ENCODE measurements around the gene PHF23. TPM values are rescaled to one million over a fixed set of nuclear protein-coding genes. Genes with fewer than 3 reads are reported as not detected.

PHF23 gene
- total and polyA plus RNA-seq, 3 experiments from 2014 or later: 25.8 to 51.9 (median 48.0) TPM

- no peak overlapping the region for H3K4me3 ChIP-seq (ENCODE audit: low read length)
- H3K9me3 ChIP-seq (ENCODE audit: low read length): no peaks in the 10 kb centered on the region
- ChIA-PET CTCF (interaction anchor here (0.8 to 4.7 kb wide), 9 partner anchors 13 to 339 kb away, joined by 3 to 23 read pairs (median 5); partner anchors contain the start of genes DVL2 and SLC2A4), POLR2A (interaction anchor here (1.0 to 3.1 kb wide), 4 partner anchors 13 to 21 kb away, joined by 5 to 31 read pairs (median 10); partner anchors contain the start of genes DVL2, GABARAP and PHF23)
- no peaks in the 10 kb centered on the region for H3K27me3 ChIP-seq (ENCODE audit: insufficient read depth, low read length, poor library complexity, severe bottlenecking)
- H3K27me3 Mint-ChIP-seq: no peaks in the 10 kb centered on the region
- H3K27ac ChIP-seq (ENCODE audit: low read depth, low read length): no peak overlapping the region
- H3K36me3 Mint-ChIP-seq: peaks cover 0 to 55% (median 2%) of the 10 kb centered on the region in 3 donors
- no peak for DNase-seq
- H3K27ac Mint-ChIP-seq: peak overlapping the region in 7 of 8 donors; percentile 81 to 98 (median 93)
- H3K4me3 Mint-ChIP-seq: peak overlapping the region; percentile 74 to 96 (median 93)
- no peaks in the 10 kb centered on the region for H3K9me3 Mint-ChIP-seq
- peaks cover 42% of the 10 kb centered on the region for H3K4me1 ChIP-seq (ENCODE audit: insufficient read depth, low read length)
- H3K36me3 ChIP-seq (ENCODE audit: insufficient read depth, low read length): peaks cover 25% of the 10 kb centered on the region
- H3K4me1 Mint-ChIP-seq: peaks cover 28 to 47% (median 34%) of the 10 kb centered on the region in 3 donors
These were observed 17.8 kb downstream of the PHF23 start for GRCh38 chr17:7221278-7222092.

GRCh38 chr17:7220593-7221277 is 18.5 kb downstream of the PHF23 start:
- Mint-ChIP-seq H3K27ac (peak overlapping the region; percentile 81 to 98 (median 94)), H3K27me3 (no peaks in the 10 kb centered on the region), H3K4me1 (peaks cover 33 to 55% (median 41%) of the 10 kb centered on the region in 3 donors), H3K4me3 (peak overlapping the region; percentile 74 to 96 (median 93)), H3K9me3 (no peaks in the 10 kb centered on the region), H3K36me3 (peaks cover 0 to 49% (median 2%) of the 10 kb centered on the region in 3 donors)
- Histone ChIP-seq H3K9me3 (ENCODE audit: low read length) (no peaks in the 10 kb centered on the region), H3K27ac (ENCODE audit: low read depth, low read length) (peak overlapping the region; percentile 70), H3K4me1 (ENCODE audit: insufficient read depth, low read length) (peaks cover 49% of the 10 kb centered on the region), H3K27me3 (ENCODE audit: insufficient read depth, low read length, poor library complexity, severe bottlenecking) (no peaks in the 10 kb centered on the region), H3K4me3 (ENCODE audit: low read length) (peak overlapping the region; percentile 67), H3K36me3 (ENCODE audit: insufficient read depth, low read length) (peaks cover 25% of the 10 kb centered on the region)
- peak; percentile 21 to 72 (median 42) for DNase-seq
- POLR2A ChIA-PET: interaction anchor here (1.0 to 3.1 kb wide), 6 partner anchors 14 to 465 kb away, joined by 3 to 31 read pairs (median 6); partner anchors contain the start of genes DVL2, GABARAP and PHF23
- CTCF ChIA-PET: interaction anchor here (0.6 to 4.7 kb wide), 9 partner anchors 14 to 340 kb away, joined by 3 to 23 read pairs (median 5); partner anchors contain the start of genes DVL2 and SLC2A4

DNA sequence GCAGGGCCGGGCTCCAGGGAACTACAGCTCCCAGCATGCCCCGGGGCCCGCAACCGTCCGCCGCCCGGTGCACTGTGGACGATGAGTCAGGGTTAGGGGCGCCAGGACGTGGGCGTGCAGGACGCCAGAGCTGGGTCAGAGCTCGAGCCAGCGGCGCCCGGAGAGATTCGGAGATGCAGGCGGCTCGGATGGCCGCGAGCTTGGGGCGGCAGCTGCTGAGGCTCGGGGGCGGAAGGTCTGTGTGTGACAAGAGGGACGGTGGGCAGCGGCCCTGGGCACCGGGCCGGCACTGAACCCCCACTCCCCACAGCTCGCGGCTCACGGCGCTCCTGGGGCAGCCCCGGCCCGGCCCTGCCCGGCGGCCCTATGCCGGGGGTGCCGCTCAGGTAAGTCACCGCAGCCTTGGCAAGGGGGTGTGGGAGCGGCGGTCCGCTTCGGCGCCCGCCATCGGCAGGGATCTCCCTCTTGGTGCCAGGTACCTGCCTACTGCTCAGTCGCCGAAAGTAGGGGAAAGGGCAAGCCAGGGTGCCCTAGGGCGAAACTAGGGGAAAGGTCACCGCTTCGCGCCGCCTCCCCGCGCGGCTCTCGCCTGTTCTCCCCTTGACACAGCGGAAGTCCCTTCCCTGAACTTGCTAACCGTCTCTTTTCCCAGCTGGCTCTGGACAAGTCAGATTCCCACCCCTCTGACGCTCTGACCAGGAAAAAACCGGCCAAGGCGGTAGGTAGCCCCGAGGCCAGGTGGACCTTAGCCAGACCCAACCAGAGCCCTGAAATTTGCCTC is 19.3 kb downstream of the PHF23 start, which contains the start of the genes ACADVL and DLG4:
ACADVL (plus strand) TSS at position 127 of the 781 bp plus-strand sequence; CDS start at position 174, 47 bp downstream.
DLG4 (minus strand) TSS at position 25 of the 781 bp plus-strand sequence.
- H3K27ac Mint-ChIP-seq: peak within 1 kb of the TSS; percentile 81 to 100 (median 98)
- ChIA-PET CTCF (interaction anchor here (0.6 to 4.7 kb wide), 12 partner anchors 15 to 341 kb away, joined by 3 to 23 read pairs (median 4); partner anchors contain the start of genes DVL2, GABARAP and SLC2A4), POLR2A (interaction anchor here (0.6 to 3.1 kb wide), 11 partner anchors 14 to 466 kb away, joined by 3 to 31 read pairs (median 6); partner anchors contain the start of genes DVL2, GABARAP, PHF23 and SLC16A13)
- peak within 1 kb of the TSS; percentile 70 for H3K27ac ChIP-seq (ENCODE audit: low read depth, low read length)
- peaks cover 35 to 61% (median 46%) of the 10 kb centered on the region in 3 donors for H3K4me1 Mint-ChIP-seq
- no peaks in the 10 kb centered on the region for H3K9me3 ChIP-seq (ENCODE audit: low read length)
- peaks cover 25% of the 10 kb centered on the region for H3K36me3 ChIP-seq (ENCODE audit: insufficient read depth, low read length)
- H3K4me3 ChIP-seq (ENCODE audit: low read length): peak within 1 kb of the TSS; percentile 67
- H3K4me3 Mint-ChIP-seq: peak within 1 kb of the TSS; percentile 74 to 96 (median 93)
- peaks cover 0 to 42% (median 2%) of the 10 kb centered on the region in 3 donors for H3K36me3 Mint-ChIP-seq
- peak; percentile 65 to 86 (median 70) for DNase-seq
- H3K9me3 Mint-ChIP-seq: no peaks in the 10 kb centered on the region
- peaks cover 54% of the 10 kb centered on the region for H3K4me1 ChIP-seq (ENCODE audit: insufficient read depth, low read length)
- no peaks in the 10 kb centered on the region for H3K27me3 ChIP-seq (ENCODE audit: insufficient read depth, low read length, poor library complexity, severe bottlenecking)
- no peaks in the 10 kb centered on the region for H3K27me3 Mint-ChIP-seq

DNA sequence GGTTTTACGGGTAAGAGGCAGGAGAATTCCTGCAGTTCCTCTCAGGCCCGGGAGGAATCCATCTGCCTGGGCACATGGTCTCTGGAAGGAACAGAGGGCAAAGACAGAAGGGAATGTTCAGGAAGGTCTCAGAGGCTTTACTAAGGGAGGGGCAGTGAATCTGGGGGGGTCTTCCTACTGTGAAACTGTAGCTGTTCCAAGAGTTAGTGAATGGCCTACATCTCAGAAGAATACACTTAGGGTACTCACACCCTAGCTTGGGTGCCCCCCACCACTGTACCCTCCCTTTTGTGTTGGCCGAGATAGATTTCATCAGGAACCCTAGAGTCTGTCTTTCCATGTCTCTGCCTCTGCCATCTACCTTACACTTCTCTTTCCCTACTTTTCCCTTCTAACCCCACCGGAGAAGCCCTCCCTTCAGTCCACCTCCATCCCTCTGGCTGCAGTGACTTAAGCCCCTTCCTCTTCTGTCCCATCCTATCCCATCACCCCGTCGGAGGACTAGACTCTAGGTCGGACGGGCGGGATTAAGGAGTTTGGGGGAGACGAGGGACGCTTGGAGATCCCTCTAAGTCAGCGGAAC is 19.9 kb downstream of the PHF23 start:
- H3K27me3 ChIP-seq (ENCODE audit: insufficient read depth, low read length, poor library complexity, severe bottlenecking): no peaks in the 10 kb centered on the region
- ChIA-PET CTCF (interaction anchor here (1.3 to 4.7 kb wide), 6 partner anchors 16 to 78 kb away, joined by 4 to 23 read pairs (median 10); partner anchors contain the start of genes DVL2 and GABARAP), POLR2A (interaction anchor here (0.6 to 3.1 kb wide), 8 partner anchors 15 to 467 kb away, joined by 3 to 31 read pairs (median 6); partner anchors contain the start of genes DVL2, GABARAP, PHF23 and SLC16A13)
- H3K4me3 ChIP-seq (ENCODE audit: low read length): peak overlapping the region; percentile 67
- peak in 1 of 5 donors; percentile 18 for DNase-seq
- H3K27ac Mint-ChIP-seq: peak overlapping the region; percentile 81 to 100 (median 98)
- peak overlapping the region; percentile 74 to 96 (median 93) for H3K4me3 Mint-ChIP-seq
- peaks cover 25% of the 10 kb centered on the region for H3K36me3 ChIP-seq (ENCODE audit: insufficient read depth, low read length)
- no peaks in the 10 kb centered on the region for H3K9me3 ChIP-seq (ENCODE audit: low read length)
- peaks cover 42 to 68% (median 52%) of the 10 kb centered on the region in 3 donors for H3K4me1 Mint-ChIP-seq
- peak overlapping the region; percentile 57 for H3K27ac ChIP-seq (ENCODE audit: low read depth, low read length)
- peaks cover 59% of the 10 kb centered on the region for H3K4me1 ChIP-seq (ENCODE audit: insufficient read depth, low read length)
- no peaks in the 10 kb centered on the region for H3K9me3 Mint-ChIP-seq
- peaks cover 0 to 36% (median 2%) of the 10 kb centered on the region in 3 donors for H3K36me3 Mint-ChIP-seq
- H3K27me3 Mint-ChIP-seq: peaks cover 0 to 2% of the 10 kb centered on the region in 2 donors

DNA sequence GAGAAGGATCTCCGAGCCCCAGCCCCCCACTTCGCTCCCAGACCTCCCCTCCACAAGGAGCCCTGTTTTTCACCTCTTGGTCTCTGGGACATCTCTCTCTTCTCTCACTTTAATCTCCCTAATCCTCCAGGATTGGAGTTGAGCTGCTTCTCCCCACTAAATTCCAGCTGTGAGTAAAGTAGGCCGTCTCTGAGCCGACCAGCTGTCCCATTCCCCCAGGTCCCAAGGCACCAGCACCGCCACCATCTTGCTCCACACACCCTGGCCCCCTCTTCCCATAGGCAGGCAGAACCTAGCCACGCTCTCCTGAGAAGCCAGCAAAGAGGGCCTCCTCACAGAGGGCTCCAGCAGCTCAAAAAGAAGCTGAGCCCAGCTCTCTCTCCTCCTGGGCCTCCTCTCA is 20.5 kb downstream of the PHF23 start:
- H3K27ac ChIP-seq (ENCODE audit: low read depth, low read length): peak overlapping the region; percentile 57
- H3K4me1 Mint-ChIP-seq: peaks cover 46 to 74% (median 58%) of the 10 kb centered on the region in 3 donors
- peak in 1 of 5 donors; percentile 39 for DNase-seq
- H3K4me1 ChIP-seq (ENCODE audit: insufficient read depth, low read length): peaks cover 62% of the 10 kb centered on the region
- H3K4me3 ChIP-seq (ENCODE audit: low read length): no peak overlapping the region
- ChIA-PET CTCF (interaction anchor here (1.3 to 4.7 kb wide), 6 partner anchors 16 to 78 kb away, joined by 4 to 23 read pairs (median 10); partner anchors contain the start of genes DVL2 and GABARAP), POLR2A (interaction anchor here (1.3 to 3.1 kb wide), 4 partner anchors 16 to 24 kb away, joined by 5 to 31 read pairs (median 14); partner anchors contain the start of genes DVL2, GABARAP and PHF23)
- peaks cover 0 to 1% (median 0%) of the 10 kb centered on the region in 5 donors for H3K9me3 Mint-ChIP-seq
- H3K27me3 ChIP-seq (ENCODE audit: insufficient read depth, low read length, poor library complexity, severe bottlenecking): no peaks in the 10 kb centered on the region
- peaks cover 20% of the 10 kb centered on the region for H3K36me3 ChIP-seq (ENCODE audit: insufficient read depth, low read length)
- H3K9me3 ChIP-seq (ENCODE audit: low read length): no peaks in the 10 kb centered on the region
- H3K4me3 Mint-ChIP-seq: peak overlapping the region in 6 of 7 donors; percentile 74 to 96 (median 94)
- peaks cover 0 to 5% of the 10 kb centered on the region in 2 donors for H3K27me3 Mint-ChIP-seq
- H3K27ac Mint-ChIP-seq: peak overlapping the region in 7 of 8 donors; percentile 75 to 100 (median 96)
- peaks cover 0 to 30% (median 0%) of the 10 kb centered on the region in 3 donors for H3K36me3 Mint-ChIP-seq

DNA sequence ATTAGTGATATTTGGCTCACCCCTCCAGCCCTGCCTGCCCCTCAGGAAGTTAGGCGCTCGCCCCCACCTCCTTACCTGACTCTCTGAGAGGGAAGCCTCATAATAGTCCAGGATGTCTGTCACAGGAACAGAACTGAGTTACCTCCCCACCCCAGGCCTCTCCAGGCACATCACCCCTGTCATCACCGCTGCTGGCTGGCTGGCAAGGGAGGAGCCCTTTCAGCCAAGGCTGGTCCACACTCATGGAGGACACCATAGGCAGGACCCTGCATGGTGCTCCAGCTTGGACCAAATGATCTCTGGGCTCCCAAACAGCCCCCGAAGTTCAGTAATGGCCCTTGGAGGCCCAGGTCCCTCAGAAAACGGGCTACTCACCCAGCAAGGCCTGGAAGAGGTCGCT is 21.1 kb downstream of the PHF23 start:
- CTCF ChIA-PET: interaction anchor here (2.0 to 4.7 kb wide), 2 partner anchors 17 to 25 kb away, joined by 6 to 20 read pairs; partner anchors contain the start of genes DVL2 and GABARAP
- H3K36me3 Mint-ChIP-seq: peaks cover 0 to 24% (median 0%) of the 10 kb centered on the region in 3 donors
- peaks cover 14% of the 10 kb centered on the region for H3K36me3 ChIP-seq (ENCODE audit: insufficient read depth, low read length)
- H3K4me1 ChIP-seq (ENCODE audit: insufficient read depth, low read length): peaks cover 67% of the 10 kb centered on the region
- no peaks in the 10 kb centered on the region for H3K9me3 ChIP-seq (ENCODE audit: low read length)
- no peaks in the 10 kb centered on the region for H3K27me3 ChIP-seq (ENCODE audit: insufficient read depth, low read length, poor library complexity, severe bottlenecking)
- peak overlapping the region; percentile 13 for H3K27ac ChIP-seq (ENCODE audit: low read depth, low read length)
- peak overlapping the region; percentile 37 for H3K4me3 ChIP-seq (ENCODE audit: low read length)
- peaks cover 0 to 5% of the 10 kb centered on the region in 2 donors for H3K27me3 Mint-ChIP-seq
- DNase-seq: no peak
- peaks cover 51 to 80% (median 63%) of the 10 kb centered on the region in 3 donors for H3K4me1 Mint-ChIP-seq
- H3K4me3 Mint-ChIP-seq: peak overlapping the region in 6 of 7 donors; percentile 23 to 64 (median 36)
- peaks cover 0 to 1% (median 0%) of the 10 kb centered on the region in 5 donors for H3K9me3 Mint-ChIP-seq
- peak overlapping the region in 5 of 8 donors; percentile 47 to 81 (median 53) for H3K27ac Mint-ChIP-seq
- POLR2A ChIA-PET: interaction anchor here (1.3 to 3.1 kb wide), 3 partner anchors 16 to 21 kb away, joined by 5 to 31 read pairs (median 19); partner anchors contain the start of genes DVL2 and PHF23

Data from CD8-positive, alpha-beta memory T cell (primary cell).